GM03348 (cell line): Measurements from ENCODE around the gene DRC1.

ENCODE experiments used
- DNase-seq: peaks from one replicate; pipeline ENCODE4 v3.0.0; 2012; ENCODE audit warnings: low spot score

DRC1 gene

GRCh38 chr2:26477911-26478253 lies 76.2 kb downstream of the DRC1 start, which contains the start of gene OTOF:
TSS of gene OTOF (minus strand) at chr2:26478124.
- peak; percentile 87 for DNase-seq

- no peak for DNase-seq
Observed at GRCh38 chr2:26478366-26478765, 76.6 kb downstream of the DRC1 start.

- no peak for DNase-seq
Observed at GRCh38 chr2:26479131-26479788, 77.5 kb downstream of the DRC1 start.

- no peak for DNase-seq
Observed at GRCh38 chr2:26479789-26480565, 78.3 kb downstream of the DRC1 start.

- DNase-seq = no peak
Observed at GRCh38 chr2:26480566-26481423, 79.1 kb downstream of the DRC1 start.

GRCh38 chr2:26481706-26482105 lies 80.0 kb downstream of the DRC1 start:
- no peak for DNase-seq

GRCh38 chr2:26482211-26483026 lies 80.7 kb downstream of the DRC1 start:
- DNase-seq = no peak

GRCh38 chr2:26483027-26483326 lies 81.3 kb downstream of the DRC1 start:
- no peak for DNase-seq

GRCh38 chr2:26483516-26483915 lies 81.8 kb downstream of the DRC1 start:
- DNase-seq = no peak

- DNase-seq = no peak
Observed at GRCh38 chr2:26483957-26484565, 82.3 kb downstream of the DRC1 start.

GRCh38 chr2:26484579-26484978 lies 82.9 kb downstream of the DRC1 start:
- DNase-seq = no peak

- DNase-seq = no peak
Observed at GRCh38 chr2:26485099-26485498, 83.4 kb downstream of the DRC1 start.

- no peak for DNase-seq
Observed at GRCh38 chr2:26485725-26486418, 84.2 kb downstream of the DRC1 start.

- DNase-seq = no peak
Observed at GRCh38 chr2:26486789-26487188, 85.1 kb downstream of the DRC1 start.

- no peak for DNase-seq
Observed at GRCh38 chr2:26487192-26487591, 85.5 kb downstream of the DRC1 start.

GRCh38 chr2:26488463-26489212 lies 86.9 kb downstream of the DRC1 start:
- DNase-seq = no peak

GRCh38 chr2:26489213-26489850 lies 87.6 kb downstream of the DRC1 start:
- DNase-seq = no peak

GRCh38 chr2:26491563-26492167 lies 89.9 kb downstream of the DRC1 start:
- no peak for DNase-seq

- DNase-seq = no peak
Observed at GRCh38 chr2:26492749-26493515, 91.2 kb downstream of the DRC1 start.
